K562 (cell line): Measurements from ENCODE around the gene VPS50. TPM values are rescaled to one million over a fixed set of nuclear protein-coding genes. Genes with fewer than 3 reads are reported as not detected.
A peak's percentile ranks its signal among the peaks of the same experiment; 100 is the strongest.

Experiments used
- ATF7 ChIP-seq: fragments of 450-650 bp; IDR thresholded peaks from 2 replicates; pipeline ENCODE4 v1.7.1; 2014; ENCODE audit warnings: mild to moderate bottlenecking, moderate library complexity
- BDP1 ChIP-seq: IDR thresholded peaks from 3 replicates; pipeline ENCODE4 v1.6.1; 2011; ENCODE audit not compliant: insufficient read length, insufficient read depth
- BRF1 ChIP-seq: IDR thresholded peaks from 3 replicates; pipeline ENCODE4 v1.6.1; 2011; ENCODE audit warnings: borderline replicate concordance, mild to moderate bottlenecking; ENCODE audit not compliant: insufficient read length; ENCODE audit errors: extremely low read depth
- CLOCK ChIP-seq: fragments of 250-450 bp; sonication (Bioruptor Pico); IDR thresholded peaks from 2 replicates; pipeline ENCODE4 v1.4.0; 2020; ENCODE audit warnings: mild to moderate bottlenecking, moderate library complexity, borderline replicate concordance
- ELF1 ChIP-seq: fragments of 200-800 bp; sonication (Bioruptor generic); IDR thresholded peaks from 2 replicates; pipeline ENCODE4 v1.6.1; 2016; ENCODE audit warnings: missing genetic modification characterization, missing compliant biosample characterization
- FOXK2 ChIP-seq, 2 experiments: fragments of 450-650 bp; IDR thresholded peaks in 1 of 2; conservative IDR thresholded peaks in 1 of 2; 2 replicates each; pipeline ENCODE4 v1.6.1; 2016; ENCODE audit warnings: low read depth in 2 of 2, mild to moderate bottlenecking in 1 of 2
- GATAD2A ChIP-seq: fragments of 450-650 bp; IDR thresholded peaks from 2 replicates; pipeline ENCODE4 v1.6.1; 2017
- GTF2A2 ChIP-seq: IDR thresholded peaks from 2 replicates; pipeline ENCODE4 v1.6.1; 2016; ENCODE audit warnings: mild to moderate bottlenecking, missing genetic modification characterization, missing compliant biosample characterization
- KAT7 ChIP-seq: sonication (generic); formaldehyde crosslinking; IDR thresholded peaks from 2 replicates; pipeline ENCODE4 v1.8.0; 2022; ENCODE audit warnings: missing genetic modification reagents, mild to moderate bottlenecking, borderline replicate concordance
- MTF1 ChIP-seq: fragments of 250-450 bp; sonication (Bioruptor Pico); IDR thresholded peaks from 2 replicates; pipeline ENCODE4 v1.9.0; 2021; ENCODE audit warnings: moderate library complexity, mild to moderate bottlenecking, inconsistent platforms, borderline replicate concordance
- SNAPC5 ChIP-seq: fragments of 250-450 bp; sonication (Bioruptor Pico); IDR thresholded peaks from 2 replicates; pipeline ENCODE4 v1.8.0; 2021; ENCODE audit warnings: moderate library complexity, mild to moderate bottlenecking, inconsistent platforms
- SP2 ChIP-seq: IDR thresholded peaks from 2 replicates; pipeline ENCODE4 v1.6.1; 2011; ENCODE audit warnings: mild to moderate bottlenecking, low read depth, low read length, moderate library complexity; ENCODE audit not compliant: poor library complexity, severe bottlenecking; ENCODE audit errors: extremely low read depth
- TBP ChIP-seq: optimal IDR thresholded peaks from 2 replicates; pipeline ENCODE3; 2011; ENCODE audit warnings: low read depth, low read length, improper control_type of control experiment
- ZBTB11 ChIP-seq, 3 experiments: fragments of 200-800 bp in 1 of 3; fragments of 250-450 bp in 1 of 3; fragments of 450-650 bp in 1 of 3; sonication (Bioruptor Pico) in 1 of 3; sonication (Bioruptor generic) in 1 of 3; formaldehyde crosslinking in 1 of 3; IDR thresholded peaks; 2 replicates each; pipeline versions ENCODE4 v1.6.1 to v1.8.0; 2016 to 2022; ENCODE audit warnings: mild to moderate bottlenecking in 2 of 3, missing genetic modification characterization in 2 of 3, missing compliant biosample characterization in 1 of 3, moderate library complexity in 1 of 3
- ZBTB12 ChIP-seq: fragments of 250-450 bp; sonication (Bioruptor Pico); IDR thresholded peaks from 2 replicates; pipeline ENCODE4 v1.4.0; 2020
- ZC3H4 ChIP-seq: sonication (generic); formaldehyde crosslinking; IDR thresholded peaks from 2 replicates; pipeline ENCODE4 v1.9.0; 2021; ENCODE audit warnings: missing genetic modification reagents, borderline replicate concordance
- ZNF263 ChIP-seq: sonication (generic); formaldehyde crosslinking; IDR thresholded peaks from 2 replicates; pipeline ENCODE4 v1.8.0; 2022; ENCODE audit warnings: mild to moderate bottlenecking, missing genetic modification reagents, borderline replicate concordance
- ZNF384 ChIP-seq: IDR thresholded peaks from 2 replicates; pipeline ENCODE4 v1.6.1; 2012; ENCODE audit warnings: low read depth, low read length, improper control_type of control experiment
- ZNF551 ChIP-seq: fragments of 250-450 bp; sonication (Bioruptor Pico); IDR thresholded peaks from 2 replicates; pipeline ENCODE4 v1.5.0; 2021; ENCODE audit warnings: mild to moderate bottlenecking, moderate library complexity
- ZNF583 ChIP-seq: fragments of 250-450 bp; sonication (Bioruptor Pico); IDR thresholded peaks from 2 replicates; pipeline ENCODE4 v1.4.0; 2020
- ZSCAN32 ChIP-seq: fragments of 450-650 bp; formaldehyde crosslinking; IDR thresholded peaks from 2 replicates; pipeline ENCODE4 v1.4.0; 2020; ENCODE audit warnings: mild to moderate bottlenecking, moderate library complexity
- polyA plus RNA-seq, 8 experiments: library from polyadenylated mRNA; depleted of rRNA in 4 of 8; stranded (reverse) in 5 of 8; unstranded in 3 of 8; fragments of >200 nt; fragmentation: Nextera tagmentation in 2 of 8; fragmentation: Illumina TruSeq in 1 of 8; extraction: Ambion mirVana in 2 of 8; extraction: Trizol in 1 of 8; gene quantifications; 2 replicates each; pipeline versions ENCODE4 v1.2.1 to v1.2.3, GENCODE V29; 2011 to 2014; ENCODE audit warnings: inconsistent platforms in 1 of 8, missing spikeins in 1 of 8
- total RNA-seq, 7 experiments: library from RNA; depleted of rRNA in 6 of 7; stranded (reverse); fragments of >200 nt in 6 of 7; fragmentation: Illumina TruSeq in 2 of 7; extraction: Trizol in 2 of 7; gene quantifications; 2 replicates each; pipeline versions ENCODE4 v1.2.1 to v1.2.3, GENCODE V29; 2011 to 2021; ENCODE audit warnings: low replicate concordance in 1 of 7

The VPS50 gene
- total and polyA plus RNA-seq, 9 of the 15 experiments (the other 6 are each of a cell fraction or from before 2014, with no cell fraction given), result 10.5 to 29.4 (median 15.8) TPM

GRCh38 chr7:93219868-93220267 lies 12.3 kb upstream of the VPS50 start (continued):
- TF ChIP-seq ATF7, result peak; percentile 27; the same call in 1 of the 2 replicates
- no peak for TF ChIP-seq ZBTB12 (CRISPR knock-in tag)
- TF ChIP-seq BRF1, result no peak
- peak; percentile 92 for TF ChIP-seq ZNF263 (CRISPR knock-in tag)
- TF ChIP-seq BDP1, result no peak
- no peak for TF ChIP-seq GATAD2A
- no peak for TF ChIP-seq ZNF551 (CRISPR knock-in tag)
- TF ChIP-seq SP2, result no peak
- no peak for TF ChIP-seq GTF2A2
- TF ChIP-seq KAT7 (CRISPR knock-in tag), result no peak
- TF ChIP-seq FOXK2 (conservative IDR thresholded peaks at IDR 0.05 in 1 of 2, IDR thresholded peaks at IDR 0.05 in 1 of 2; ENCODE audit: low read depth in 2 of 2), result 0 out of 4 replicates have a peak, but pooled peaks of 1 of the 2 experiments have one; percentile 13
- no peak for TF ChIP-seq ZNF384
- no peak for TF ChIP-seq SNAPC5
- no peak for TF ChIP-seq ZSCAN32 (CRISPR knock-in tag)
- TF ChIP-seq ZC3H4 (CRISPR knock-in tag), result no peak
- TF ChIP-seq ZNF583 (CRISPR knock-in tag), result no peak
- no peak for TF ChIP-seq MTF1 (CRISPR knock-in tag)
- TF ChIP-seq TBP, result peak; percentile 52
- no peak for TF ChIP-seq ZBTB11 (CRISPR knock-in tag; IDR thresholded peaks at IDR 0.05)
- TF ChIP-seq CLOCK (CRISPR knock-in tag), result no peak
- TF ChIP-seq ELF1 (tag), result no peak
